HG02970 (cell line): ENCODE results near the gene ZRANB3.
"Not testable (repeated sequence)": the region's sequence is repeated elsewhere in the genome, so short reads cannot be mapped to it uniquely, and the experiment has no call there.

Source experiments
- ATAC-seq: cut with Tn5 transposase; IDR thresholded peaks from one replicate; pipeline ENCODE4 v1.9.1; 2021; ENCODE audit warnings: mild to moderate bottlenecking, moderate library complexity, moderate number of reproducible peaks; ENCODE audit not compliant: unreplicated experiment, low FRiP score

Gene ZRANB3

DNA sequence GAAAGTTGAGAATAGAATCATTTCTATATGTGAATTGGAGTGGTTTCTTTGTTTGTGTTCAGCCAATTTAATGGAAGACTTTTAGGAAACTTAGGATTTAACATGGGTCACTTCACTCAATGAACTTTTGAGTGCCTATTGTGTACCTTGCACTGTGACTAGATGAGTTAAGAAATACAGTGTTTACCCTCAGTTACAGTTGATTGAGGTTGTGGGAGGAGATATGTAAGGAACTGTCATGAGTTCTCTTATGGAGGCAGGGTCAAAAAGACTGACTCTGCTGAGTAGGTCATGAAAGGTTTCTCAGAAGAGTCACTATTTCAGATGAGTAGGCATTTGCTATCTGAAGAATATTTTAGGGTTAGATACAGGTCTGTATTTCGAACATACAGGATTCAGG, 380.3 kb downstream of the ZRANB3 start:
- no peak for ATAC-seq

GRCh38 chr2:135149251-135149650, 381.8 kb downstream of the ZRANB3 start:
- no peak for ATAC-seq

GRCh38 chr2:135144343-135144742, 386.7 kb downstream of the ZRANB3 start:
- no peak for ATAC-seq

DNA sequence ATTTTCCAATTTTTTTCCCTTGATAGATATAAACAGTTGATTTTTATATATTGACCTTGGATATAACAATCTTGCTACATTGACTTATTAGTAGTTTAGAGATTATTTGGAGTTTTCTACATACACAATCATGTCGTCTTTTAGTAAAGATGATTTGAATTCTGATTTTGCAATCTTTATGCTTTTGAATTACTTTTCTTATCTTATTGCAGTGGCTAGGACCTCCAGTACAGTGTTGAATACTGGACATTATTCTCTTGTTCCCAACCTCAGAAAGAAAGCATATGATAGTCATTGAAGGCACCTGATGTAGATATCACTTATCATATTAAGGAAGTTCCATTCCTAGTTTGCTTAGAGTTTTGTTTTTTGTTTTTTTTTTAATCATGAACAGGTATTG, 388.7 kb downstream of the ZRANB3 start:
- no peak for ATAC-seq

GRCh38 chr2:135140606-135141005, 390.4 kb downstream of the ZRANB3 start:
- no peak for ATAC-seq

DNA sequence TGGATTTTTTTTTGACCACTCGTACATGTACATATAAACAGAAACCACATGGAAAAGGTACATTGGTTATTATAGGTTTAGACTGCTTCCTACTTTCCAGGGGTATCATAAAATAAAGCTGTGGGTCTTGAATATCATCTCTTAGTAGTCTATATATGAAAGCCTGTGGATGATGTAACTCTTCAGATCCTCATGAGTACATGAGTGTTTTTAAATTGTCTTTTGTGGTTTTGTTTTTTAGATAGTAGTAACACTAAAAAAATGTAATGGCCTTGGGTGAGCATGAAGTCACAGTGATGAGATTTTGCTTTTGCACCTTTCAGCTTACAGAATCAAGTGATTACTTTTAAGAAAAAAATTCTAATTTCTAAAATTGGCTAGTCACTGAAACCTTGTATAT, 398.7 kb downstream of the ZRANB3 start:
- ATAC-seq = no peak

DNA sequence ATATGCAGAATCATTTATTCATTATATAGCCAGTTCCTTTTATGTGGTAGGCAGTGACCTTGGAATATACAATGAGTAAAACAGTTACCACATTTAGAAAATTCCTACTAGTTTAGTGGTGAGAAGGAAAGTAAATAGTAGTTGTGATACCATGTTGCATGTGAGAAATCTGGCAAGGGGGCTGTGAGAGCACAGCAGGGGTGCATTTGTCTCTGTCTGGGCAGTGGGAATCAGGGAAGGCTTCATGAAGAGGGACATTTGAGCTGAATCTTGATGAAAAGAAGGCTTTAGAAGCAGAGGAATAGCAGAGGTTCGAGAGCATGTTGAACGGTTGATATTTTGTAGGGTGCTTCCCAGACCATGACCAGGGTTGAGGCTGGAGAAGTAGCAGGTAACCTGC, 400.3 kb downstream of the ZRANB3 start:
- no peak for ATAC-seq

- no peak for ATAC-seq
These were observed 405.1 kb downstream of the ZRANB3 start for GRCh38 chr2:135125940-135126339.

- ATAC-seq = no peak
These were observed 405.8 kb downstream of the ZRANB3 start for GRCh38 chr2:135124924-135125886.

- not testable (repeated sequence) for ATAC-seq
These were observed 409.4 kb downstream of the ZRANB3 start for GRCh38 chr2:135121658-135122039.

DNA sequence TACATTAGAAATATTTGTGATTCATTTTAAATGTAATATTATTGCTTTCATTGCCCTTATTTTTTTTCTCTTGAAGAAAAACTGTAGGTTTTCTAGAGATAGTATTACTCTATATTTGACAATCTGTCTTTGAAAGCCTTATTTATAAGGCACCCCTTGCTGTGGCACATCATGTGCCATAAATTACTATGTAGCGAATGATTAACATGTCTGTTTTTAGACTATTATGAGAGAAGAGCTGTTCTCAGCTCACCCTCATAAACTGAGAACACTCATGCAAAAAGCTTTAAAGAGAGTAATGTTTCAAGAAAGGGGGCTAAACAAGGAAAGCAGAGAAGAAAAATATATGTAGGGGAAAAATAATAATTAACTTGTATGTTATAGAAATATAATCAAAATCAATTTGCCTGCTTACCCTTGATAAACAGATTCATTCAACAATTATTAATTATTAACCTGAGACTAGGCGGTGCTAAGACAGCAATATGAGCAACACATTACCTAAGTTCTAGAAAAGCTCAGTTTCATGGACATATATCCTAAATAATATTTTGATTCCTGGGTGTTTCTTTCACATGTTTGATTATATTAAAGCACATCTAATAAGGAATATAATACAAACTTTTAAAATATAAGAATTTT, 409.9 kb downstream of the ZRANB3 start:
- no peak for ATAC-seq

- ATAC-seq = no peak
These were observed 411.4 kb downstream of the ZRANB3 start for GRCh38 chr2:135119582-135119981.

DNA sequence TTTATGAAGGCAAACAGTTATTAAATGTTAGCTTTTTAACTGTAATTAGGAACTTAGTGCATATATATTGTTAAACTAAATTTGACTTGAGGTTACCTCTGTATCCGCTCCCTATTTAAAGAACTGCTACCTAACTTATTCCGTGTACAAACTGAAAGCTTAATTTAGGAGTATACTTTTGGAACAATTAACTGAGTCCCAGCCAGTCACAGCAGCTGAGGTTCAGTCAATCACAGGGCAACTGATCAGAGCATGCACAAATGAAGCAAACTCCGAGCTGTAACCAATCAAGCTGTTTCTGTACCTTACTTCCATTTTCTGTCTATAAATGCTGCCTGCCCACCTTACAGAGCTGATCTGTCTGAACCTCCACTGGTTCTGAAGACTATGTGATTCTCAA, 417.7 kb downstream of the ZRANB3 start:
- no peak for ATAC-seq

DNA sequence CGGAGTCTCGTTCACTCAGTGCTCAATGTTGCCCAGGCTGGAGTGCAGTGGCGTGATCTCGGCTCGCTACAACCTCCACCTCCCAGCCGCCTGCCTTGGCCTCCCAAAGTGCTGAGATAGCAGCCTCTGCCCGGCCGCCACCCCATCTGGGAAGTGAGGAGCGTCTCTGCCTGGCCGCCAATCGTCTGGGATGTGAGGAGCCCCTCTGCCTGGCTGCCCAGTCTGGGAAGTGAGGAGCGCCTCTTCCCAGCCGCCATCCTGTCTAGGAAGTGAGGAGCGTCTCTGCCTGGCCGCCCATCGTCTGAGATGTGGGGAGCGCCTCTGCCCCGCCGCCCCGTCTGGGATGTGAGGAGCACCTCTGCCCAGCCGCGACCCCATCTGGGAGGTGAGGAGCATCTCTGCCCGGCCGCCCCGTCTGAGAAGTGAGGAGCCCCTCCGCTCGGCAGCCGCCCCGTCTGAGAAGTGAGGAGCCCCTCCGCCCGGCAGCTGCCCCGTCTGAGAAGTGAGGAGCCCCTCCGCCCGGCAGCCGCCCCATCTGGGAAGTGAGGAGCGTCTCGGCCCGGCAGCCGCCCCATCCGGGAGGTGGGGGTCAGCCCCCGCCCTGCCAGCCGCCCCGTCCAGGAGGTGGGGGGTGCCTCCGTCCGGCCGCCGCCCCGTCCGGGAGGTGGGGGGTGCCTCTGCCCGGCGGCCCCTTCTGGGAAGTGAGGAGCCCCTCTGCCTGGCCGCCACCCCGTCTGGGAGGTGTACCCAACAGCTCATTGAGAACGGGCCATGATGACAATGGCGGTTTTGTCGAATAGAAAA, 425.3 kb downstream of the ZRANB3 start:
- ATAC-seq = not testable (repeated sequence)

GRCh38 chr2:135103843-135104242, 427.2 kb downstream of the ZRANB3 start:
- no peak for ATAC-seq

DNA sequence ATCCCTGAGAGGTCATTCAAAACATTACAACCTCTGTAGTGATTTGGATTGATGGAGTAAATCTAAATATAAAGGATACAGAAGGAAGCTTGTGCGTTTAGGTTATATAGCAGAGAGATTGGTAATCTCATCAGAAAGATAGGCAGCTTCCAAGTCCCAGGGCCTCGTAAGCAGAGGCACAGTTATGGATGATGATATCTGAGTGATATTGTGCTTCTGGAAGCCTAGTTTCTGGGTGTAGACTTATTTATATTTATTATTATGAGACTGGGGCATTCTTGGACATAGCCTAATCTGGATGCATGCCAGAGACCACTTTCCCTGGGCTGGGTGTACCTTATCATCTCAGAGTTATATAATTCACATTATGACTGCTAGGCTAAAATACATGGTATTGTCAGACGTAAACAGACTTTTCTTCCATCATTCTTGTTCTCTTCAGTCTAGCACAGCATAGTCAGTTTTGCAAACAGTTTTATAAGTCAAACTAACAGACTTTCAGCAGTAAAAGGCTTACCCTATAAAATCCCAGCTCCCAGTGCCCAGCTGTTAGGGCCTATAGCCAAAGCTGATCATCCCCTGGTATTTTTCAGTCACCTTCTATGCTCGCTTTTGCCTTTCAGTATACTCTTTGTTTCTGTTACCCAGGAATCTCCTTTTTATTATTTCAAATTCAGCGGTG, 431.1 kb downstream of the ZRANB3 start:
- no peak for ATAC-seq

DNA sequence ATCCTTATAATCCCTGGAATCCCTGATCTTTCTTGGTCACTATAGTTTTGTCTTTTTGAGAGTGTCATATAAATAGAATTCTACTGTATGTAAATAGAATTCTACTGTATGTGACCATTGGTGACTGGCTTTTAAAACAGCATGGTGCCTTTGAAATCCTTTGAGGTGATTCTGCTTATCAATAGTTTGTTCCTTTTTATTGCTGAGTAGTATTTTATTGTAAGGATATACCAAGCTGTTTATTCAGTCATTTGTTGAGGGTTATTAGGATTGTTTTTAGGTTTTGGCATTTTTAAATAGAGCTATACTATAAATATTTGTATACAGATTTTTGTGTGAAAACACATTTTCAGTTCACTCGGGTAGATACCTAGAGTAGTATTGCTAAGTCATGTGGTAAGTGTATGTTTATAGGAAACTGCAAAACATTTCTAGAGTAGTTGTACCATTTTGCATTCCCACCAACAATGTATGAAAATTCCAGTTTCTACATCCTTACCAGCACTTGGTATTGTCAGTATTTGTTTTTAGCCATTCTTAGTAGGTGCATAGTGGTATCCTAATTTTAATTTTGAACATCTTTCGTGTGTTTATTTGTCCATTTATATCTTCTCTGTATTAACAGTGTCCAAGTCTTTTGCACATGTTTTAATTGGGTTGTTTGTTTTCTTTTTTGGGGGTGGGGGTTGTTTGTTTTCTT, 433.3 kb downstream of the ZRANB3 start:
- ATAC-seq = no peak

GRCh38 chr2:135096665-135097446, 434.2 kb downstream of the ZRANB3 start:
- ATAC-seq = no peak

GRCh38 chr2:135095591-135095990, 435.4 kb downstream of the ZRANB3 start:
- ATAC-seq = no peak
